HCT116 (cell line): ENCODE data around the gene PARVB. TPM values are rescaled to one million over a fixed set of nuclear protein-coding genes. Genes with fewer than 3 reads are reported as not detected.

Experiments used
- ATAC-seq: fragments of 200-7000 bp; cut with Tn5 transposase; 2 replicates; pipeline ENCODE4 v1.9.1; 2020; ENCODE audit warnings: mild to moderate bottlenecking, moderate library complexity
- BruUV-seq: library from RNA; stranded (reverse); fragments of 400-500 nt; replicated peaks from 2 replicates; lab custom pipeline; 2021; lab: Mats Ljungman, UMichigan
- CTCF ChIA-PET: fragments of 300-600 bp; sonication (Branson Sonifier 250); formaldehyde crosslinking; loops from one replicate; lab custom pipeline; 2021; ENCODE audit warnings: antibody characterized with exemption; lab: Charles Lee
- POLR2A ChIA-PET: fragments of 300-600, 350-600 bp; sonication (Branson Sonifier 250); formaldehyde crosslinking; loops from one replicate; lab custom pipeline; 2021; ENCODE audit warnings: antibody characterized with exemption; lab: Charles Lee
- RAD21 ChIA-PET, 2 experiments: fragments of 300-600 bp; sonication (Branson Sonifier 250); formaldehyde crosslinking; loops; one replicate each; lab custom pipeline; 2023; ENCODE audit warnings: low total read pairs in 2 of 2; ENCODE audit not compliant: uncharacterized antibody in 2 of 2, unreplicated experiment in 2 of 2, low non-redundant PET in 1 of 2; lab: Charles Lee
- DNase-seq: peaks from one replicate; pipeline ENCODE4 v3.0.0-alpha.2; 2010; ENCODE audit warnings: low read depth, low spot score
- H2AFZ ChIP-seq: fragments of 200-600 bp; shearing (Covaris generic), sonication (generic); 2 replicates; pipeline ENCODE4 v1.6.1; 2017; ENCODE audit warnings: low read depth, mixed run types, mixed read lengths, antibody characterized with exemption, low read length; ENCODE audit not compliant: poor library complexity, severe bottlenecking
- H3K27ac ChIP-seq: 2 replicates; pipeline ENCODE4 v1.5.1; 2012; ENCODE audit warnings: low read depth, low read length
- H3K27me3 ChIP-seq: fragments of 200-600 bp; sonication (generic); 2 replicates; pipeline ENCODE4 v1.6.1; 2016; ENCODE audit warnings: mixed run types, low read length, mixed read lengths; ENCODE audit not compliant: insufficient read depth
- H3K36me3 ChIP-seq, 2 experiments: fragments of 200-500 bp in 1 of 2; fragments of 200-600 bp in 1 of 2; sonication (Bioruptor generic) in 1 of 2; sonication (generic) in 1 of 2; 2 replicates each; pipeline versions ENCODE4 v1.5.1 to v1.6.1; 2014 to 2016; ENCODE audit warnings: low read length in 2 of 2, inconsistent platforms in 1 of 2, mixed read lengths in 1 of 2, mixed run types in 1 of 2; ENCODE audit not compliant: insufficient read depth in 2 of 2, control insufficient read depth in 1 of 2
- H3K4me1 ChIP-seq, 2 experiments: fragments of 200-600 bp in 1 of 2; sonication (generic) in 1 of 2; 2 replicates each; pipeline versions ENCODE4 v1.5.1 to v1.6.1; 2012 to 2017; ENCODE audit warnings: low read length in 2 of 2, inconsistent platforms in 1 of 2, mild to moderate bottlenecking in 1 of 2, mixed read lengths in 1 of 2, mixed run types in 1 of 2, moderate library complexity in 1 of 2; ENCODE audit not compliant: insufficient read depth in 2 of 2, control insufficient read depth in 1 of 2
- H3K4me2 ChIP-seq: fragments of 200-600 bp; sonication (generic); 2 replicates; pipeline ENCODE4 v1.6.1; 2017; ENCODE audit warnings: mixed run types, low read length, mixed read lengths
- H3K4me3 ChIP-seq, 2 experiments: fragments of 200-600 bp in 1 of 2; sonication (generic) in 1 of 2; replicated peaks in 1 of 2; 2 replicates each; pipeline ENCODE4 v1.5.1; 2011 to 2016; ENCODE audit warnings: low read length in 2 of 2, control low read depth in 1 of 2, low read depth in 1 of 2, mild to moderate bottlenecking in 1 of 2, mixed read lengths in 1 of 2, mixed run types in 1 of 2
- H3K79me2 ChIP-seq: fragments of 200-600 bp; sonication (generic); 2 replicates; pipeline ENCODE4 v1.6.1; 2017; ENCODE audit warnings: mild to moderate bottlenecking, mixed run types, low read length, moderate library complexity, mixed read lengths; ENCODE audit not compliant: insufficient read depth
- H3K9ac ChIP-seq: fragments of 200-600 bp; sonication (generic); 2 replicates; pipeline ENCODE4 v1.6.1; 2016; ENCODE audit warnings: low read length, mixed read lengths
- H3K9me2 ChIP-seq: fragments of 200-600 bp; sonication (generic), shearing (Covaris generic); 2 replicates; pipeline ENCODE4 v1.6.1; 2017; ENCODE audit warnings: mixed run types, mild to moderate bottlenecking, moderate library complexity; ENCODE audit not compliant: insufficient read depth
- H3K9me3 ChIP-seq, 2 experiments: fragments of 200-500 bp in 1 of 2; fragments of 200-600 bp in 1 of 2; sonication (Bioruptor generic) in 1 of 2; sonication (generic) in 1 of 2; 2 replicates each; pipeline ENCODE4 v1.6.1; 2014 to 2017; ENCODE audit warnings: low read length in 2 of 2, mixed read lengths in 2 of 2, inconsistent platforms in 1 of 2, low read depth in 1 of 2, mild to moderate bottlenecking in 1 of 2, mixed run types in 1 of 2, moderate library complexity in 1 of 2; ENCODE audit not compliant: control insufficient read depth in 1 of 2, insufficient read depth in 1 of 2
- H4K20me1 ChIP-seq: fragments of 200-600 bp; sonication (generic), shearing (Covaris generic); 2 replicates; pipeline ENCODE4 v1.6.1; 2017; ENCODE audit warnings: mixed run types, mild to moderate bottlenecking, moderate library complexity; ENCODE audit not compliant: insufficient read depth
- CBX3 ChIP-seq: IDR thresholded peaks from 2 replicates; pipeline ENCODE4 v1.6.1; 2012; ENCODE audit warnings: low read depth
- CEBPB ChIP-seq: IDR thresholded peaks from 2 replicates; pipeline ENCODE4 v1.6.1; 2012; ENCODE audit warnings: low read depth
- JUND ChIP-seq: IDR thresholded peaks from 2 replicates; pipeline ENCODE4 v1.6.1; 2012
- POLR2A ChIP-seq: IDR thresholded peaks from 2 replicates; pipeline ENCODE4 v1.7.0; 2011; ENCODE audit warnings: borderline replicate concordance; ENCODE audit not compliant: insufficient read depth, insufficient read length; ENCODE audit errors: extremely low read depth
- POLR2AphosphoS5 ChIP-seq: IDR thresholded peaks from 2 replicates; pipeline ENCODE4 v1.6.1; 2011; ENCODE audit warnings: mild to moderate bottlenecking, low read depth, low read length, moderate library complexity
- RAD21 ChIP-seq: IDR thresholded peaks from 2 replicates; pipeline ENCODE4 v1.6.1; 2012; ENCODE audit warnings: low read depth, mild to moderate bottlenecking
- SIN3A ChIP-seq: IDR thresholded peaks from 2 replicates; pipeline ENCODE4 v1.6.1; 2012; ENCODE audit warnings: low read depth
- SRF ChIP-seq: IDR thresholded peaks from 2 replicates; pipeline ENCODE4 v1.6.1; 2012; ENCODE audit warnings: low read depth
- TCF7L2 ChIP-seq: IDR thresholded peaks from 2 replicates; pipeline ENCODE4 v1.7.0; 2011; ENCODE audit warnings: borderline replicate concordance, inconsistent platforms; ENCODE audit not compliant: insufficient read depth, insufficient read length; ENCODE audit errors: extremely low read depth
- YY1 ChIP-seq: IDR thresholded peaks from 2 replicates; pipeline ENCODE4 v1.6.1; 2011; ENCODE audit warnings: low read length, low read depth, moderate library complexity, mild to moderate bottlenecking; ENCODE audit not compliant: insufficient replicate concordance; ENCODE audit errors: extremely low read depth
- ZFX ChIP-seq: fragments of 450-650 bp; IDR thresholded peaks from 2 replicates; pipeline ENCODE4 v1.6.1; 2017
- intact Hi-C: fragments of 100-400 bp; cut with micrococcal nuclease; formaldehyde crosslinking; loops from 2 replicates; pipeline ENCODE4 v1.10.0; 2022
- total RNA-seq: library from RNA; stranded (reverse); gene quantifications from one replicate; pipeline ENCODE4 v1.2.1, GENCODE V29; 2021; ENCODE audit not compliant: unreplicated experiment
- TF ChIP-seq, protein P1 (sequence below): IDR thresholded peaks from 2 replicates; pipeline ENCODE4 v1.6.1; 2012; ENCODE audit warnings: low read depth
- TF ChIP-seq, protein P2 (sequence below): IDR thresholded peaks from 2 replicates; pipeline ENCODE4 v1.6.1; 2012
- TF ChIP-seq, protein P3 (sequence below), 3 experiments: fragments of 200-600 bp in 1 of 3; sonication (generic) in 1 of 3; IDR thresholded peaks in 2 of 3; conservative IDR thresholded peaks in 1 of 3; 2 replicates each; pipeline ENCODE4 v1.5.1; 2012 to 2017; ENCODE audit warnings: low read depth in 2 of 3, low read length in 2 of 3, antibody characterized with exemption in 1 of 3, borderline replicate concordance in 1 of 3, control low read depth in 1 of 3, mild to moderate bottlenecking in 1 of 3, mixed read lengths in 1 of 3, mixed run types in 1 of 3, moderate library complexity in 1 of 3; ENCODE audit not compliant: insufficient read depth in 1 of 3
- TF ChIP-seq, protein P4 (sequence below): IDR thresholded peaks from 2 replicates; pipeline ENCODE4 v1.6.1; 2012
- TF ChIP-seq, protein P5 (sequence below): IDR thresholded peaks from 2 replicates; pipeline ENCODE4 v1.6.1; 2011; ENCODE audit warnings: mild to moderate bottlenecking, low read length, moderate library complexity; ENCODE audit not compliant: insufficient replicate concordance; ENCODE audit errors: extremely low read depth

Gene PARVB
- total RNA-seq, 1 experiment from 2014 or later = 21.4 TPM

DNA sequence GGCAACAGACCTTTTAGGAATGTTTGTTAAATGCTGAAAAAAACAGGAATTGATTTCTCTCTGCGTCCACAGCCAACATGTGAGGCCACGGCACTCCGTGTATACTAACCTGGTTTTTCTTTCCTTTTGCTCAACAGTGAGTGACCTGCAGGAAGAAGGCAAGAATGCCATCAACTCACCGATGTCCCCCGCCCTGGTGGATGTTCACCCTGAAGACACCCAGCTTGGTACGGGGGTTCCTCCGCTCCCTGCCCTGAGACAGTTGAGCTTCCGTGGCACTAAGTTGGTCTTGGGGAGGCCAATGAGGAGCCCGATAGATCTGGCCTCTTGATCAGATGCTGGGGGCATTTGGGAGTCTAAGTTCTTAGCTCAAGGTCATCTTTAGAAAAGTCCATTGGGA, 69.7 kb downstream of the PARVB start:
- intact Hi-C loops = no loop called here
- CTCF ChIA-PET = no interaction called here

More for the DNA sequence above, 69.7 kb downstream of the PARVB start:
- Histone ChIP-seq H3K27me3 (no peaks in the 10 kb centered on the region), H3K36me3 (no peaks in the 10 kb centered on the region), H3K27ac (no peak overlapping the region), H3K4me1 (no peaks in the 10 kb centered on the region), H2AFZ (no peak overlapping the region), H3K9ac (no peak overlapping the region), H3K79me2 (no peaks in the 10 kb centered on the region), H3K4me3 (no peak overlapping the region), H3K4me2 (no peak overlapping the region), H3K9me3 (no peaks in the 10 kb centered on the region), H4K20me1 (no peaks in the 10 kb centered on the region), H3K9me2 (no peaks in the 10 kb centered on the region)
- TF ChIP-seq, protein P1, sequence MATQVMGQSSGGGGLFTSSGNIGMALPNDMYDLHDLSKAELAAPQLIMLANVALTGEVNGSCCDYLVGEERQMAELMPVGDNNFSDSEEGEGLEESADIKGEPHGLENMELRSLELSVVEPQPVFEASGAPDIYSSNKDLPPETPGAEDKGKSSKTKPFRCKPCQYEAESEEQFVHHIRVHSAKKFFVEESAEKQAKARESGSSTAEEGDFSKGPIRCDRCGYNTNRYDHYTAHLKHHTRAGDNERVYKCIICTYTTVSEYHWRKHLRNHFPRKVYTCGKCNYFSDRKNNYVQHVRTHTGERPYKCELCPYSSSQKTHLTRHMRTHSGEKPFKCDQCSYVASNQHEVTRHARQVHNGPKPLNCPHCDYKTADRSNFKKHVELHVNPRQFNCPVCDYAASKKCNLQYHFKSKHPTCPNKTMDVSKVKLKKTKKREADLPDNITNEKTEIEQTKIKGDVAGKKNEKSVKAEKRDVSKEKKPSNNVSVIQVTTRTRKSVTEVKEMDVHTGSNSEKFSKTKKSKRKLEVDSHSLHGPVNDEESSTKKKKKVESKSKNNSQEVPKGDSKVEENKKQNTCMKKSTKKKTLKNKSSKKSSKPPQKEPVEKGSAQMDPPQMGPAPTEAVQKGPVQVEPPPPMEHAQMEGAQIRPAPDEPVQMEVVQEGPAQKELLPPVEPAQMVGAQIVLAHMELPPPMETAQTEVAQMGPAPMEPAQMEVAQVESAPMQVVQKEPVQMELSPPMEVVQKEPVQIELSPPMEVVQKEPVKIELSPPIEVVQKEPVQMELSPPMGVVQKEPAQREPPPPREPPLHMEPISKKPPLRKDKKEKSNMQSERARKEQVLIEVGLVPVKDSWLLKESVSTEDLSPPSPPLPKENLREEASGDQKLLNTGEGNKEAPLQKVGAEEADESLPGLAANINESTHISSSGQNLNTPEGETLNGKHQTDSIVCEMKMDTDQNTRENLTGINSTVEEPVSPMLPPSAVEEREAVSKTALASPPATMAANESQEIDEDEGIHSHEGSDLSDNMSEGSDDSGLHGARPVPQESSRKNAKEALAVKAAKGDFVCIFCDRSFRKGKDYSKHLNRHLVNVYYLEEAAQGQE = no peak
- TF ChIP-seq, protein P2, sequence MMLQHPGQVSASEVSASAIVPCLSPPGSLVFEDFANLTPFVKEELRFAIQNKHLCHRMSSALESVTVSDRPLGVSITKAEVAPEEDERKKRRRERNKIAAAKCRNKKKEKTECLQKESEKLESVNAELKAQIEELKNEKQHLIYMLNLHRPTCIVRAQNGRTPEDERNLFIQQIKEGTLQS = no peak
- TF ChIP-seq JUND = no peak
- no peak for TF ChIP-seq TCF7L2
- TF ChIP-seq POLR2AphosphoS5 = no peak
- TF ChIP-seq RAD21 = no peak
- TF ChIP-seq, protein P3, sequence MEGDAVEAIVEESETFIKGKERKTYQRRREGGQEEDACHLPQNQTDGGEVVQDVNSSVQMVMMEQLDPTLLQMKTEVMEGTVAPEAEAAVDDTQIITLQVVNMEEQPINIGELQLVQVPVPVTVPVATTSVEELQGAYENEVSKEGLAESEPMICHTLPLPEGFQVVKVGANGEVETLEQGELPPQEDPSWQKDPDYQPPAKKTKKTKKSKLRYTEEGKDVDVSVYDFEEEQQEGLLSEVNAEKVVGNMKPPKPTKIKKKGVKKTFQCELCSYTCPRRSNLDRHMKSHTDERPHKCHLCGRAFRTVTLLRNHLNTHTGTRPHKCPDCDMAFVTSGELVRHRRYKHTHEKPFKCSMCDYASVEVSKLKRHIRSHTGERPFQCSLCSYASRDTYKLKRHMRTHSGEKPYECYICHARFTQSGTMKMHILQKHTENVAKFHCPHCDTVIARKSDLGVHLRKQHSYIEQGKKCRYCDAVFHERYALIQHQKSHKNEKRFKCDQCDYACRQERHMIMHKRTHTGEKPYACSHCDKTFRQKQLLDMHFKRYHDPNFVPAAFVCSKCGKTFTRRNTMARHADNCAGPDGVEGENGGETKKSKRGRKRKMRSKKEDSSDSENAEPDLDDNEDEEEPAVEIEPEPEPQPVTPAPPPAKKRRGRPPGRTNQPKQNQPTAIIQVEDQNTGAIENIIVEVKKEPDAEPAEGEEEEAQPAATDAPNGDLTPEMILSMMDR (IDR thresholded peaks at IDR 0.05 in 2 of 3, conservative IDR thresholded peaks at IDR 0.05 in 1 of 3; ENCODE audit: borderline replicate concordance in 1 of 3, insufficient read depth in 1 of 3, low read depth in 2 of 3, low read length in 2 of 3) = no peak
- no peak for TF ChIP-seq ZFX
- TF ChIP-seq, protein P4, sequence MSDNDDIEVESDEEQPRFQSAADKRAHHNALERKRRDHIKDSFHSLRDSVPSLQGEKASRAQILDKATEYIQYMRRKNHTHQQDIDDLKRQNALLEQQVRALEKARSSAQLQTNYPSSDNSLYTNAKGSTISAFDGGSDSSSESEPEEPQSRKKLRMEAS = no peak
- no peak for TF ChIP-seq CEBPB
- TF ChIP-seq SRF = no peak
- TF ChIP-seq SIN3A = no peak
- TF ChIP-seq, protein P5, sequence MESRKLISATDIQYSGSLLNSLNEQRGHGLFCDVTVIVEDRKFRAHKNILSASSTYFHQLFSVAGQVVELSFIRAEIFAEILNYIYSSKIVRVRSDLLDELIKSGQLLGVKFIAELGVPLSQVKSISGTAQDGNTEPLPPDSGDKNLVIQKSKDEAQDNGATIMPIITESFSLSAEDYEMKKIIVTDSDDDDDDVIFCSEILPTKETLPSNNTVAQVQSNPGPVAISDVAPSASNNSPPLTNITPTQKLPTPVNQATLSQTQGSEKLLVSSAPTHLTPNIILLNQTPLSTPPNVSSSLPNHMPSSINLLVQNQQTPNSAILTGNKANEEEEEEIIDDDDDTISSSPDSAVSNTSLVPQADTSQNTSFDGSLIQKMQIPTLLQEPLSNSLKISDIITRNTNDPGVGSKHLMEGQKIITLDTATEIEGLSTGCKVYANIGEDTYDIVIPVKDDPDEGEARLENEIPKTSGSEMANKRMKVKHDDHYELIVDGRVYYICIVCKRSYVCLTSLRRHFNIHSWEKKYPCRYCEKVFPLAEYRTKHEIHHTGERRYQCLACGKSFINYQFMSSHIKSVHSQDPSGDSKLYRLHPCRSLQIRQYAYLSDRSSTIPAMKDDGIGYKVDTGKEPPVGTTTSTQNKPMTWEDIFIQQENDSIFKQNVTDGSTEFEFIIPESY = no peak
- no peak for TF ChIP-seq YY1
- no peak for TF ChIP-seq CBX3
- no peak for TF ChIP-seq POLR2A
- ChIA-PET RAD21 (no interaction called here), POLR2A (no interaction called here)
- no peak for ATAC-seq
- no TSS peak for BruUV-seq
- DNase-seq = no peak
